H54 (cell line): ENCODE measurements around the gene ZNF786.
"Not testable (repeated sequence)": the region's sequence is repeated elsewhere in the genome, so short reads cannot be mapped to it uniquely, and the experiment has no call there.

Source experiments
- DNase-seq: peaks from one replicate; pipeline ENCODE4 v3.0.0; 2011; ENCODE audit warnings: low spot score, mixed read lengths; ENCODE audit not compliant: insufficient read length
- FAIRE-seq: peaks from 3 replicates; lab custom pipeline; 2011; peaks lifted over from hg19 to GRCh38; lab: Jason Lieb, UNC
- POLR2A ChIP-seq: IDR thresholded peaks from 2 replicates; pipeline ENCODE4 v1.6.1; 2011; ENCODE audit warnings: low read depth, mild to moderate bottlenecking, low read length

Gene ZNF786

GRCh38 chr7:149071182-149071635, 19.3 kb downstream of the ZNF786 start:
- DNase-seq: no peak
- TF ChIP-seq POLR2A: no peak
- no peak for FAIRE-seq

GRCh38 chr7:149070372-149071125, 20.0 kb downstream of the ZNF786 start:
- DNase-seq (no peak), FAIRE-seq (no peak)
- TF ChIP-seq POLR2A: no peak

GRCh38 chr7:149067869-149068268, 22.6 kb downstream of the ZNF786 start:
- no peak for TF ChIP-seq POLR2A
- FAIRE-seq: no peak
- DNase-seq: no peak

- no peak for TF ChIP-seq POLR2A
- no peak for FAIRE-seq
- no peak for DNase-seq
Measured at GRCh38 chr7:149063476-149063875, 27.0 kb downstream of the ZNF786 start.

DNA sequence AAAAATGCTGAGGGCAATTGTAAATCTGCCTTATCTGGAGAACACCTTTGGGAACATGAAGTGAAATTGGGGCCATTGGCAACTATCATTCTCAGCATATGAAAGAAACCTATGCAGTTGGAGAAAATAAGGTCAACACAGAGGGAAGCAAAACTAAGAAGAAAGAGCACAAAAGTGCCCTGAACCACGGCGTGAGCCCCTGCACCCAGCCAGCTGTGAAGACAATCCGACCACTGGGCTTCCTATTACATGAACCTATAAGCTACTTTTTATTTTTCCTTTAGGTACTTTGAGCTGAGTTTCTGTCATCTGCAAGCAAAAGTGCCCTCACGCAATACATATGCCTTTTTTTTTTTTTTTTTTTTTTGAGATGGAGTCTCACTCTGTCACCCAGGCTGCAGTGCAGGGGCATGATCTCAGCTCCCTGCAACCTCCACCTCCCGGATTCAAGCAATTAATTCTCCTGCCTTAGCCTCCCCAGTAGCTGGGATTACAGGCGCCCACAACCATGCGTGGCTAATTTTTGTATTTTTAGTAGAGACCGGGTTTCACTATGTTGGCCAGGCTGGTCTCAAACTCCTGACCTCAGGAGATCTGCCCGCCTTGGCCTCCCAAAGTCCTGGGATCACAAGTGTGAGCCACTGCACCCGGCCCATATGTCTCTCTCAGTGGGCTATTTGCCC, 28.2 kb downstream of the ZNF786 start:
- not testable (repeated sequence) for FAIRE-seq, DNase-seq

DNA sequence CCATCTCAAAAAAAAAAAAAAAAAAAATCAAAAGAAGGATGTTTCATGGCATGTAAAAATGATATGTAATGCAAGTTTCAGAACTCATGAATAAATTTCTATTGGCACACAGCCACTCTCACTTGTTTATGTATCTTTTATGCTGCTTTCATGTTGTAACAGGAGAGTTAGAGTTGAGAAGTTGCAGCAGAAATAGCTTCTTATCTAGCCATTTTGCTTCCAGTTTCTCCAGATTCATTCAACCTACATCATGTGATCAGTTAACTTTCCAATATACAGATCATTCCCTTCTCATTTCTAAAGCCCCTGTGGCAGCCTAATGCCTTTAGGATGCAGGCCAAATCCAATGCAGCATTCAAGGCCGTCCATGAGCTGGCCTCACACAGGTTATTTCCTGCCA, 30.4 kb downstream of the ZNF786 start:
- DNase-seq (no peak), FAIRE-seq (no peak)
- TF ChIP-seq POLR2A: no peak

DNA sequence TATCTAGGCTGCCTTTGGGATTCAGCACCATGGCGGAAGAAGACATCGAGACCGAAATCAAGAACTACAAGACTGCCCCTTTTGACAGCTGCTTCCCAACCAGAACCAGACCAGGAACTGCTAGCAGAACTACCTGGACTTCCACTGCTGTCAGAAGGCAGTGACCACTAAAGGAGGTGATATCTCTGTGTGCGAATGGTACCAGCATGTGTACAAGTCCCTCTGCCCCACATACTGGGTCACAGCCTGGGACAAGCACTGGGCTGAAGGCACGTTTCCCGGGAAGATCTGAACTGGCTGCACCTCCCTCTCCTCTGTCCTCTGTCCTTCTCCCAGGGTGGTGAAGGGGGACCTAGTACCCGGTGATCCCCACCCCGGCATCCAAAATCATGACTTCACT, 36.6 kb downstream of the ZNF786 start:
- no peak for DNase-seq
- FAIRE-seq: no peak
- TF ChIP-seq POLR2A: no peak

GRCh38 chr7:149053384-149053783, 37.1 kb downstream of the ZNF786 start:
- no peak for DNase-seq
- no peak for FAIRE-seq
- no peak for TF ChIP-seq POLR2A

- no peak for DNase-seq
- no peak for FAIRE-seq
- TF ChIP-seq POLR2A: no peak
Measured at GRCh38 chr7:149050941-149051340, 39.6 kb downstream of the ZNF786 start.

- no peak for TF ChIP-seq POLR2A
- no peak for FAIRE-seq
Measured at GRCh38 chr7:149048805-149049204, 41.7 kb downstream of the ZNF786 start.

DNA sequence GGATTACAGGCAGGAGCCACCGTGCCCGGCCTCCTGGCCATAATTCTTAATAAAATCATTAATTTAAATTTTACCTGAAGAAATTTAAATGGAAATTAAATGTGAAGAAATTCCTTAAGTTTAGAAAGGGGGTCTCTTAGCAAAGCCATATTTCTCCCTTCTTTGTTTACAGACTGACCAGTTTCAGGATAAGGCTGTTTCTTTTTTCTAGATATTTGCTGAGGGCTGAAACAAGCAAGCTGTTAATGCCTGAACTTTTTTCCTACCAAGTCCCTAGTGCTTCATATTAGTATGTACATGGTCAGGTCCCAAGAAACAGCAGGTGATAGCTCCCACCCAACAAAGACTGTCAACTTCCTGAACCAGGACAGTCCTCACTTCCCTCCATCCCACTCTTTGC, 44.1 kb downstream of the ZNF786 start:
- DNase-seq (no peak), FAIRE-seq (no peak)
- no peak for TF ChIP-seq POLR2A

More at GRCh38 chr7:149048805-149049204, 41.7 kb downstream of the ZNF786 start:
- no peak for DNase-seq

- TF ChIP-seq POLR2A: no peak
- DNase-seq (no peak), FAIRE-seq (no peak)
Measured at GRCh38 chr7:149043936-149044335, 46.6 kb downstream of the ZNF786 start.

DNA sequence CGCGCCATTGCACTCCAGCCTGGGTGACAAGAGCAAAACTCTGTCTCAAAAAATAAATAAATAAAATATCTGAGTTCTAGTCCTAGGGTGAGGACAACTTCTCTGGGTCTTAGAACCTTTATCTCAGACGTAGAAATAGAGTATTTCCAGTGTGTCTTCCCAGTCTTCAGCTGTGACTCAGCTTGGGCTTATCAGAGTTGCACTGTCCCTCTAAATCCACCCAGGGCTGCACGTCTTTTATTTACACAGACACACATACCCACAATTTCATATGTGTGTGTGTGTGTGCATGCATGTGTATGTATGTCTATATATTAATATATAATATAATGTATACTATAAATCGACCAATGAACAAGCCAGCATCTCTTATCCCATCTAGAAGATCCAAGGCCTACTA, 49.2 kb downstream of the ZNF786 start:
- FAIRE-seq (no peak), DNase-seq (no peak)
- TF ChIP-seq POLR2A: no peak

DNA sequence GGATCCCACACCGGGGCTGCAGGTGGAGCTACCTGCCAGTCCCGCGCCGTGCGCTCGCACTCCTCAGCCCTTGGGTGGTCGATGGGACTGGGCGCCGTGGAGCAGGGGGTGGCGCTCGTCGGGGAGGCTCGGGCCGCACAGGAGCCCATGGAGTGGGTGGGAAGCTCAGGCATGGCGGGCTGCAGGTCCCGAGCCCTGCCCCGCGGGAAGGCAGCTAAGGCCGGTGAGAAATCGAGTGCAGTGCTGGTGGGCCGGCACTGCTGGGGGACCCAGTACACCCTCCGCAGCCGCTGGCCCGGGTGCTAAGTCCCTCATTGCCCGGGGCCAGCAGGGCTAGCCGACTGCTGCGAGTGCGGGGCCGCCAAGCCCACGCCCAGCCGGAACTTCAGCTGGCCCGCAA, 51.9 kb downstream of the ZNF786 start:
- not testable (repeated sequence) for DNase-seq, FAIRE-seq

DNA sequence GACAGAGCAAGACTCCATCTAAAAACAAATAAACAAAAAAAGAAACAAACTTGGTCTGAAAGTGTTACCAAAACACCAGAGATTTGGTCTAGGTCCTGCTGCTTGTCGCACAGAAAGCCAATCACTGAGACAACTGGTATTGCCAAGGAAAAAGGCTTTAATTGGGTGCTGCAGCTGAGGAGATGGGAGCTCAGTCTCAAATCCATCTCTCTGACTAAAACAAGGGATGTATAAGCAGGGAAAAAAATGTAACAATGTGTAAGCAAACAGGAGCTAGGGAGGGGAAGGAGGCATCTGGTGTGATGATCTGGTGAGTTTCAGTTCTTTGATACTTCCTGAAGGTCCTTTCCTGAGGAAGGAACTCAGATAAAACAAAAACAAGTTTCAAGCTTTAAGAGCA, 53.8 kb downstream of the ZNF786 start:
- DNase-seq (no peak), FAIRE-seq (no peak)
- TF ChIP-seq POLR2A: no peak
